SK-N-SH treated with all-trans-retinoic acid at 6 μM for 48 hours (cell line): Measurements from ENCODE around the gene ADAMTSL1.

Experiments
- BACH2 ChIP-seq: fragments of 250-450 bp; sonication (Bioruptor Pico); IDR thresholded peaks from 2 replicates; pipeline ENCODE4 v1.9.0; 2021; ENCODE audit warnings: mild to moderate bottlenecking, borderline replicate concordance
- CSDC2 ChIP-seq: fragments of 250-450 bp; sonication (Bioruptor Pico); IDR thresholded peaks from 2 replicates; pipeline ENCODE4 v1.5.0; 2020; ENCODE audit warnings: mild to moderate bottlenecking, moderate library complexity
- GLIS3 ChIP-seq: fragments of 250-450 bp; sonication (Bioruptor Pico); IDR thresholded peaks from 2 replicates; pipeline ENCODE4 v1.5.0; 2020; ENCODE audit warnings: mild to moderate bottlenecking, moderate library complexity
- ISL1 ChIP-seq: fragments of 250-450 bp; sonication (Bioruptor Pico); IDR thresholded peaks from 2 replicates; pipeline ENCODE4 v2.1.2; 2022; ENCODE audit warnings: mild to moderate bottlenecking, moderate library complexity
- PATZ1 ChIP-seq: fragments of 250-450 bp; sonication (Bioruptor Pico); IDR thresholded peaks from 2 replicates; pipeline ENCODE4 v1.8.0; 2020; ENCODE audit warnings: mild to moderate bottlenecking, moderate library complexity, borderline replicate concordance
- RARB ChIP-seq: fragments of 250-450 bp; sonication (Bioruptor Pico); IDR thresholded peaks from 2 replicates; pipeline ENCODE4 v1.8.0; 2021; ENCODE audit warnings: mild to moderate bottlenecking, moderate library complexity
- TCF4 ChIP-seq: fragments of 250-450 bp; sonication (Bioruptor Pico); IDR thresholded peaks from 2 replicates; pipeline ENCODE4 v1.8.0; 2021; ENCODE audit warnings: mild to moderate bottlenecking, moderate library complexity, borderline replicate concordance
- ZC3H10 ChIP-seq: fragments of 250-450 bp; sonication (Bioruptor Pico); IDR thresholded peaks from 2 replicates; pipeline ENCODE4 v1.5.1; 2021; ENCODE audit warnings: mild to moderate bottlenecking, moderate library complexity
- ZFP3 ChIP-seq: fragments of 250-450 bp; sonication (Bioruptor Pico); IDR thresholded peaks from 2 replicates; pipeline ENCODE4 v1.5.0; 2020; ENCODE audit warnings: mild to moderate bottlenecking, moderate library complexity
- ZFP30 ChIP-seq: fragments of 450-650 bp; formaldehyde crosslinking; IDR thresholded peaks from 2 replicates; pipeline ENCODE4 v1.5.0; 2022; ENCODE audit warnings: mild to moderate bottlenecking, moderate library complexity
- ZNF565 ChIP-seq: fragments of 450-650 bp; formaldehyde crosslinking; conservative IDR thresholded peaks from 2 replicates; pipeline ENCODE4 v1.5.0; 2020; ENCODE audit warnings: low read depth, mild to moderate bottlenecking, moderate library complexity
- ZNF70 ChIP-seq: fragments of 450-650 bp; formaldehyde crosslinking; IDR thresholded peaks from 2 replicates; pipeline ENCODE4 v1.5.0; 2020; ENCODE audit warnings: mild to moderate bottlenecking, moderate library complexity
- ZNF8 ChIP-seq: fragments of 450-650 bp; formaldehyde crosslinking; IDR thresholded peaks from 2 replicates; pipeline ENCODE4 v1.5.0; 2020; ENCODE audit warnings: mild to moderate bottlenecking, moderate library complexity
- TF ChIP-seq, protein P1 (sequence below): fragments of 250-450 bp; sonication (Bioruptor Pico); IDR thresholded peaks from 2 replicates; pipeline ENCODE4 v1.5.1; 2020; ENCODE audit warnings: low read depth, mild to moderate bottlenecking, moderate library complexity

GRCh38 chr9:18437315-18438201, 36.4 kb upstream of the ADAMTSL1 start:
- TF ChIP-seq ZNF70 (no peak), RARB (no peak), ZNF565 (CRISPR knock-in tag) (no peak), PATZ1 (CRISPR knock-in tag) (no peak; the same call in 1 of the 2 replicates), GLIS3 (CRISPR knock-in tag) (no peak), ISL1 (CRISPR knock-in tag) (peak; percentile 57), BACH2 (CRISPR knock-in tag) (no peak), ZNF8 (CRISPR knock-in tag) (no peak), ZC3H10 (no peak), ZFP3 (CRISPR knock-in tag) (no peak; the same call in 1 of the 2 replicates), CSDC2 (CRISPR knock-in tag) (no peak), ZFP30 (CRISPR knock-in tag) (no peak), TCF4 (no peak)
- TF ChIP-seq, protein P1, sequence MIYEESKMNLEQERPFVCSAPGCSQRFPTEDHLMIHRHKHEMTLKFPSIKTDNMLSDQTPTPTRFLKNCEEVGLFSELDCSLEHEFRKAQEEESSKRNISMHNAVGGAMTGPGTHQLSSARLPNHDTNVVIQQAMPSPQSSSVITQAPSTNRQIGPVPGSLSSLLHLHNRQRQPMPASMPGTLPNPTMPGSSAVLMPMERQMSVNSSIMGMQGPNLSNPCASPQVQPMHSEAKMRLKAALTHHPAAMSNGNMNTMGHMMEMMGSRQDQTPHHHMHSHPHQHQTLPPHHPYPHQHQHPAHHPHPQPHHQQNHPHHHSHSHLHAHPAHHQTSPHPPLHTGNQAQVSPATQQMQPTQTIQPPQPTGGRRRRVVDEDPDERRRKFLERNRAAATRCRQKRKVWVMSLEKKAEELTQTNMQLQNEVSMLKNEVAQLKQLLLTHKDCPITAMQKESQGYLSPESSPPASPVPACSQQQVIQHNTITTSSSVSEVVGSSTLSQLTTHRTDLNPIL (CRISPR knock-in tag) = no peak
